Measurements from ENCODE around the gene AQR. TPM values are rescaled to one million over a fixed set of nuclear protein-coding genes. Genes with fewer than 3 reads are reported as not detected.
"Not testable (repeated sequence)": the region's sequence is repeated elsewhere in the genome, so short reads cannot be mapped to it uniquely, and the experiment has no call there.

AQR gene
- total RNA-seq, 1 experiment from 2014 or later = 62.1 TPM

GRCh38 chr15:34813446-34814190 is 155.9 kb downstream of the AQR start:
- TF ChIP-seq ZNF416 (CRISPR knock-in tag; IDR thresholded peaks at IDR 0.05) = no peak
- TF ChIP-seq ZNF317 (CRISPR knock-in tag; IDR thresholded peaks at IDR 0.05; ENCODE audit: borderline replicate concordance, low read depth) = no peak
- no peak for TF ChIP-seq NR2C2 (CRISPR knock-in tag; IDR thresholded peaks at IDR 0.05)
- TF ChIP-seq ATF1 (CRISPR knock-in tag; IDR thresholded peaks at IDR 0.05) = no peak
- no peak for TF ChIP-seq PRRX2 (CRISPR knock-in tag; IDR thresholded peaks at IDR 0.05)
- TF ChIP-seq NFYB (CRISPR knock-in tag; conservative IDR thresholded peaks at IDR 0.05; ENCODE audit: low read depth) = no peak
- no peak for TF ChIP-seq ZNF138 (CRISPR knock-in tag; conservative IDR thresholded peaks at IDR 0.05)
- no peak for TF ChIP-seq RORB (CRISPR knock-in tag; IDR thresholded peaks at IDR 0.05)
- no peak for TF ChIP-seq AFF4 (CRISPR knock-in tag; IDR thresholded peaks at IDR 0.05; ENCODE audit: borderline replicate concordance)
- TF ChIP-seq, protein P1, sequence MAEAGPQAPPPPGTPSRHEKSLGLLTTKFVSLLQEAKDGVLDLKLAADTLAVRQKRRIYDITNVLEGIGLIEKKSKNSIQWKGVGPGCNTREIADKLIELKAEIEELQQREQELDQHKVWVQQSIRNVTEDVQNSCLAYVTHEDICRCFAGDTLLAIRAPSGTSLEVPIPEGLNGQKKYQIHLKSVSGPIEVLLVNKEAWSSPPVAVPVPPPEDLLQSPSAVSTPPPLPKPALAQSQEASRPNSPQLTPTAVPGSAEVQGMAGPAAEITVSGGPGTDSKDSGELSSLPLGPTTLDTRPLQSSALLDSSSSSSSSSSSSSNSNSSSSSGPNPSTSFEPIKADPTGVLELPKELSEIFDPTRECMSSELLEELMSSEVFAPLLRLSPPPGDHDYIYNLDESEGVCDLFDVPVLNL (CRISPR knock-in tag; IDR thresholded peaks at IDR 0.05; ENCODE audit: borderline replicate concordance, low read depth) = no peak
- no peak for TF ChIP-seq OVOL2 (CRISPR knock-in tag; IDR thresholded peaks at IDR 0.05; ENCODE audit: borderline replicate concordance)
- TF ChIP-seq, protein P2, sequence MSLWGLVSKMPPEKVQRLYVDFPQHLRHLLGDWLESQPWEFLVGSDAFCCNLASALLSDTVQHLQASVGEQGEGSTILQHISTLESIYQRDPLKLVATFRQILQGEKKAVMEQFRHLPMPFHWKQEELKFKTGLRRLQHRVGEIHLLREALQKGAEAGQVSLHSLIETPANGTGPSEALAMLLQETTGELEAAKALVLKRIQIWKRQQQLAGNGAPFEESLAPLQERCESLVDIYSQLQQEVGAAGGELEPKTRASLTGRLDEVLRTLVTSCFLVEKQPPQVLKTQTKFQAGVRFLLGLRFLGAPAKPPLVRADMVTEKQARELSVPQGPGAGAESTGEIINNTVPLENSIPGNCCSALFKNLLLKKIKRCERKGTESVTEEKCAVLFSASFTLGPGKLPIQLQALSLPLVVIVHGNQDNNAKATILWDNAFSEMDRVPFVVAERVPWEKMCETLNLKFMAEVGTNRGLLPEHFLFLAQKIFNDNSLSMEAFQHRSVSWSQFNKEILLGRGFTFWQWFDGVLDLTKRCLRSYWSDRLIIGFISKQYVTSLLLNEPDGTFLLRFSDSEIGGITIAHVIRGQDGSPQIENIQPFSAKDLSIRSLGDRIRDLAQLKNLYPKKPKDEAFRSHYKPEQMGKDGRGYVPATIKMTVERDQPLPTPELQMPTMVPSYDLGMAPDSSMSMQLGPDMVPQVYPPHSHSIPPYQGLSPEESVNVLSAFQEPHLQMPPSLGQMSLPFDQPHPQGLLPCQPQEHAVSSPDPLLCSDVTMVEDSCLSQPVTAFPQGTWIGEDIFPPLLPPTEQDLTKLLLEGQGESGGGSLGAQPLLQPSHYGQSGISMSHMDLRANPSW (CRISPR knock-in tag; conservative IDR thresholded peaks at IDR 0.05; ENCODE audit: low read depth) = no peak
- TF ChIP-seq MXD4 (CRISPR knock-in tag; IDR thresholded peaks at IDR 0.05; ENCODE audit: borderline replicate concordance) = no peak
- no peak for TF ChIP-seq MYBL2 (CRISPR knock-in tag; IDR thresholded peaks at IDR 0.05)
- no peak for TF ChIP-seq MLX (CRISPR knock-in tag; IDR thresholded peaks at IDR 0.05)
- TF ChIP-seq, protein P3, sequence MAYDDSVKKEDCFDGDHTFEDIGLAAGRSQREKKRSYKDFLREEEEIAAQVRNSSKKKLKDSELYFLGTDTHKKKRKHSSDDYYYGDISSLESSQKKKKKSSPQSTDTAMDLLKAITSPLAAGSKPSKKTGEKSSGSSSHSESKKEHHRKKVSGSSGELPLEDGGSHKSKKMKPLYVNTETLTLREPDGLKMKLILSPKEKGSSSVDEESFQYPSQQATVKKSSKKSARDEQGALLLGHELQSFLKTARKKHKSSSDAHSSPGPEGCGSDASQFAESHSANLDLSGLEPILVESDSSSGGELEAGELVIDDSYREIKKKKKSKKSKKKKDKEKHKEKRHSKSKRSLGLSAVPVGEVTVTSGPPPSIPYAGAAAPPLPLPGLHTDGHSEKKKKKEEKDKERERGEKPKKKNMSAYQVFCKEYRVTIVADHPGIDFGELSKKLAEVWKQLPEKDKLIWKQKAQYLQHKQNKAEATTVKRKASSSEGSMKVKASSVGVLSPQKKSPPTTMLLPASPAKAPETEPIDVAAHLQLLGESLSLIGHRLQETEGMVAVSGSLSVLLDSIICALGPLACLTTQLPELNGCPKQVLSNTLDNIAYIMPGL (CRISPR knock-in tag; IDR thresholded peaks at IDR 0.05) = no peak
- TF ChIP-seq ATF3 (CRISPR knock-in tag; conservative IDR thresholded peaks at IDR 0.05) = no peak
- TF ChIP-seq KAT7 (CRISPR knock-in tag; IDR thresholded peaks at IDR 0.05; ENCODE audit: borderline replicate concordance) = no peak
- ChIA-PET POLR2A (interaction anchor here (1.2 kb wide), 1 partner anchor 18 kb away, joined by 4 read pairs; no protein-coding TSS in a partner anchor), CTCF (interaction anchor here (0.8 to 1.0 kb wide), 2 partner anchors 105 to 203 kb away, joined by 3 to 4 read pairs; no protein-coding TSS in a partner anchor)
- DNase-seq (ENCODE audit: low spot score) (no peak), ATAC-seq (no peak)
- no peak overlapping the region for H3K4me3 Mint-ChIP-seq
- no peaks in the 10 kb centered on the region; the same call in 1 of the 2 replicates for H3K4me1 Mint-ChIP-seq
- peak overlapping the region; percentile 12; the same call in 1 of the 2 replicates for H3K27ac Mint-ChIP-seq
- no peaks in the 10 kb centered on the region for H3K27me3 Mint-ChIP-seq (ENCODE audit: low read depth)
- H3K36me3 Mint-ChIP-seq = no peaks in the 10 kb centered on the region
- H3K9me3 Mint-ChIP-seq = no peaks in the 10 kb centered on the region

- ATAC-seq, H3K27ac Mint-ChIP-seq, POLR2A ChIA-PET: not testable (repeated sequence)
Observed at GRCh38 chr15:34812868-34813365, 156.6 kb downstream of the AQR start.

More at GRCh38 chr15:34812868-34813365, 156.6 kb downstream of the AQR start:
- H3K27me3 Mint-ChIP-seq (ENCODE audit: low read depth); H3K4me3 Mint-ChIP-seq; DNase-seq (ENCODE audit: low spot score); H3K36me3 Mint-ChIP-seq; H3K9me3 Mint-ChIP-seq; H3K4me1 Mint-ChIP-seq: not testable (repeated sequence)
- CTCF ChIA-PET = interaction anchor here (1.0 kb wide), 1 partner anchor 202 kb away, joined by 3 read pairs; no protein-coding TSS in a partner anchor

Data from WTC11 (cell line).